Brain microvascular endothelial cell (primary cell): Measurements from ENCODE around the gene TECPR2.

Experiments
- DNase-seq: peaks from one replicate; pipeline ENCODE4 v3.0.0-alpha.2; 2020
- H3K27ac ChIP-seq: fragments of 250-450 bp; sonication (Bioruptor Pico); 2 replicates; pipeline ENCODE4 v1.5.1; 2020; ENCODE audit warnings: mild to moderate bottlenecking, moderate library complexity
- H3K27me3 ChIP-seq: fragments of 250-450 bp; sonication (Bioruptor Pico); replicated peaks from 2 replicates; pipeline ENCODE4 v1.5.1; 2020; ENCODE audit warnings: mild to moderate bottlenecking
- H3K36me3 ChIP-seq: fragments of 250-450 bp; sonication (Bioruptor Pico); replicated peaks from 2 replicates; pipeline ENCODE4 v1.5.1; 2020; ENCODE audit warnings: mild to moderate bottlenecking
- H3K4me3 ChIP-seq: 2 replicates; pipeline ENCODE4 v1.5.1; 2011; ENCODE audit warnings: low read depth, mild to moderate bottlenecking, control low read depth, low read length, moderate library complexity
- CTCF ChIP-seq: IDR thresholded peaks from 2 replicates; pipeline ENCODE4 v1.5.1; 2011; ENCODE audit warnings: low read depth, mild to moderate bottlenecking, moderate library complexity, low read length, control low read depth, inconsistent platforms; ENCODE audit errors: missing control alignments
- in situ Hi-C: cut with HindIII; loops from 2 replicates; pipeline ENCODE4 v1.10.0; 2017; ENCODE audit warnings: low sequenced_read_pairs, low pct_ligation_motif_present

The TECPR2 gene

DNA sequence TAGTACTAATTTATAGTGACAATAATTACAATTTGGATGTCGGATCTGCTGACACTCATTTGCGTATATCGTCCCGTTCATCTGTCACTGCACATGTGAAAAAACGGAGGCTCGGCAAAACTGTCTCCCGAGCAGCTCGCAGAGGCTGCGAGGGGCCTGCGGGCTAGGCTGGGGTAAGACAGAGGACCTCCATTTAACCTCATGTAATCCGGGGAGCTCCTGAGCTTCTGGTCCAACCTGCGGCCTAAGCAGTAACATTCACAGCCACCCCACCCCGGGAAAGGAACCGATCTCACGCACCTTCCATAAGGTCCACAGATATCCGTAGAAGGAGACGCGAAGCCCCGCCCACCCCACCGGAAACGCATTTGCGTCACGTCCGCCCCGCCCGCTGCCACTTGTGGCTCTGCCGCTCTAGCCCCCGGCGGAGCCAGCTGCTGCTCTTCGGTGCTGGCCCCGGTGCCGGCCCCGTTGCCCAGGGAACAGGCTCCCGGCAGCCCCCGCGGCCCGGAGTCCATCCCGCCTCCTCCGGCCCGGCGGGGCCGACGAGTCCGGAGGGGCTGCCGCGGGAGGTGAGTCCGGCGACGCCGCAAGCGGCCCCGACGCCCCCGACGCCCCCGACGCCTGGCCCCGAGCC is at the start of gene TECPR2, which contains the start of gene CINP:
Gene TECPR2 (plus strand): TSS at position 397 of the 637 bp plus-strand sequence. CDS start 13,781 bp downstream, outside the sequence.
Gene CINP (minus strand): TSS at position 346 of the 637 bp plus-strand sequence. CDS start 39 bp downstream, at position 307.
- peak within 1 kb of the TSS; percentile 87 for H3K4me3 ChIP-seq
- no peaks in the 10 kb centered on the region for H3K27me3 ChIP-seq
- in situ Hi-C loops: no loop called here
- DNase-seq: peak; percentile 94
- H3K27ac ChIP-seq: peak within 1 kb of the TSS; percentile 71
- no peak for TF ChIP-seq CTCF
- peaks cover 3% of the 10 kb centered on the region for H3K36me3 ChIP-seq

DNA sequence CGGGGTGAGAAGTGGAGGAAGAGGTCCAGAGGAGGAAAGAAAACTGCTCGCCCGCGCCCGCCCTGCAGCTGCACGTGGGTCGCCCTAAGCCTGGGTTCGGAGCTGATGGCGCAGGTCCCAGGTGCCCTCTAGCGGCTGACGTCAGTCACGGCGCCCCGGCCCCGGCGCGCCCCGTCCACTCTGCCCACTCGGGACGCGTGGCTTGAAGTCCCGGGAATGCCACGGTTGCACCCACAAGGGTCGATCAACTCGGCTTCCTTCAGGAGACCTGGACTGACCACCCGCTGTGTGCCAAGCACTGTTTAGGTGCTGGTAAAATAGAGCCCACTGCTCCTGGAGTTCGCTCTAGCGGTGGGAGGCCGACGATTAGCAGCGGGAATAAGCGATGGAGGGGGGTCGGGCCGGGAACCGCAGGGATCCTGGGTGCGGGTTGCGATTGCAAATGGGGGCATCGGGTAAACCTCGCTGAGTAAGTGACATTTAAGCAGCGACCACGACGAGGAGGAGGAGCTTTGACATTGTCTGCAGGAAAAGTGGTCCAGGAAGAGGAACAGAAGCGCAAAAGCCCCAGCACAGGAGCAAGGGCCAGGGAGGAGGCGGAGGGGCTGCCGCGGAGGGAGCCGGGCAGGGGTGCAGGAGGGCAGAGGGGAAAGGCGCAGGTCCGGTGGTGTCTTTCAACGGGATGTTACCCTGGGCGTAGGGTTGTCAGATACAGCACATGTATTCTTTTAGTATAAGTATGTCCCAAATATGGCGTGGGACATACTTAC is 48.3 kb upstream of the TECPR2 start:
- in situ Hi-C loops: loop anchor here (10.0 kb wide), 1 partner anchor 80 kb away; no protein-coding TSS in a partner anchor
- peak overlapping the region; percentile 63 for H3K4me3 ChIP-seq
- peak; percentile 88 for TF ChIP-seq CTCF
- peak overlapping the region; percentile 47 for H3K27ac ChIP-seq
- no peaks in the 10 kb centered on the region for H3K36me3 ChIP-seq
- peak; percentile 72 for DNase-seq
- no peaks in the 10 kb centered on the region for H3K27me3 ChIP-seq

DNA sequence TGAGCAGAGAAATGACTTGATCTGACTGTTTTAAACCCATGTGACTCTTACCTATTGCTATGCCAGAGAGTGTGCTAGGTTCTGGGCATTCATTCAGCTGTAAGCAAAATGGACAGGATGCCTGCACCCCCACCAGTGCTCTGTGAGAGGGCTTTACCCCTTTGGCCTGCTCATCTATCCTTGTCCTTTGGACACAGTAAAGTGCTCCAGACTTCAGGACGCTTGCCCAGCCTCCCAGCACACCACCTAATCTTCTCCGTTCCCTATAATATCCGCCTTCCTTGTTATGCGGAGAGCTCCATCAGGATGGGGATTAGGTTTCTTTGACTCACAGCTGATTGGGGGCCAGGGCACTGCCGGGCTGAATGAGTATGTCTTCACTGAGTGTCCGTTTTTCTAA is 47.6 kb upstream of the TECPR2 start:
- no peaks in the 10 kb centered on the region for H3K36me3 ChIP-seq
- no peak for DNase-seq
- no peak for TF ChIP-seq CTCF
- H3K4me3 ChIP-seq: no peak overlapping the region
- in situ Hi-C loops: loop anchor here (10.0 kb wide), 1 partner anchor 80 kb away; no protein-coding TSS in a partner anchor
- no peaks in the 10 kb centered on the region for H3K27me3 ChIP-seq
- no peak overlapping the region for H3K27ac ChIP-seq

DNA sequence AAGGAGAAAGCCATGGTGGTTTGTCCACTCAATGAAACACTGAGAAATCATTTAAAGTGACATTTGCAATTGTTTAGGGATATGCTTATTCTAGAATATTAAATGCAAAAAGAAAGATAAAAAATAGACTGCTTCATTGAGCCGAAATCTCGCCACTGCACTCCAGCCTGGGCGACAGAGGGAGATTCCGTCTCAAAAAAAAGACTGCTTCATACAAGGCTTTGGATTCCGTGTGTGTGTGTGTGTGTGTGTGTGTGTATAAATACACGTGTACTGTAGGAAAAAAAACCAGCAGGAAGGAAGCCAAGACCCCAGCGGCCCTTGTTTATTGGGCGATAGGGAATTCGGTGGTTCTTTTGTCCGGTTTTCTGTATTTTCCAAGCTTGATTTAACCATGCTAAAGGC is 46.4 kb upstream of the TECPR2 start:
- no peaks in the 10 kb centered on the region for H3K36me3 ChIP-seq
- peak overlapping the region; percentile 78 for H3K27ac ChIP-seq
- H3K4me3 ChIP-seq: peak overlapping the region; percentile 46
- H3K27me3 ChIP-seq: no peaks in the 10 kb centered on the region
- peak; percentile 78 for DNase-seq
- TF ChIP-seq CTCF: no peak
- in situ Hi-C loops: loop anchor here (10.0 kb wide), 1 partner anchor 82 kb away; no protein-coding TSS in a partner anchor

DNA sequence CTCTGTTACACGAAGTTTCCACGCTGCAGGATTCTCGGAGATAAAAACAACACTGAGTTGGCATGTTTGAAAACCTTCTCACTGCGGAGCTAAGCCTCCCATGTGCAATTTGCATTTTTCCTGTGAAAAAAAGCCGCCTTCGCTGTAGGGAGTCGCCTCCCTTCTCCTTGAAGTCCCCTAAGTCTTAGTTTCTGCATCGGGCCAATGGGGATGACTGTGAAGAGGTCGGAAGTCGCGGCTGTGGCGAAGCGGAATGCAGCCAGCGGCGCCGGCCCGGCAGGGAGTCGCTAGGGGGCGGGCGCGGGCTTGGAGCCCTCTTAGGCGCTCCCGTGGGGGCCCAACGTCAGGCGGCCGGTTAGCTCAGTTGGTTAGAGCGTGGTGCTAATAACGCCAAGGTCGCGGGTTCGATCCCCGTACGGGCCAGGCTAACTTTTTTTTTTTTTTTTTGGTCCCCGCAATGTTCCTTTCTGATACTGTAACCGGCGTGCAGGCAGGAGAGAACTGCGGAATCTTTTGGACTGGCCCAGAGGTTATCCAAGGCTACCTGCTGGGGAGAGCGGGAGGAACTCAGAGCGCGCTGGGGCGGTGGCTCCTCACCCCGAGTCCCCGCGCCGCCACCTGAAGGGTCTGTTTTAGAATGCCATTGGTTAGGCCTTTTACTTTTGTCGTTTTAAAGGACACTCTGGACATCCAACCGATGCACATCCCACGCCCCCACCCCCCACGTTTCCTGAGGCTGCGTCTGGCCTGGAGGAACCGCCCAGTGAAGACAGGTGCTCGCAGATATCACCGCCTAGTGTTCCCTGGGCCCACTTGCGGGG is 45.8 kb upstream of the TECPR2 start:
- in situ Hi-C loops: loop anchor here (10.0 kb wide), 1 partner anchor 82 kb away; no protein-coding TSS in a partner anchor
- Histone ChIP-seq H3K4me3 (peak overlapping the region; percentile 66), H3K27ac (peak overlapping the region; percentile 78), H3K27me3 (no peaks in the 10 kb centered on the region), H3K36me3 (no peaks in the 10 kb centered on the region)
- DNase-seq: peak; percentile 88
- peak; percentile 71 for TF ChIP-seq CTCF
